GM18951 (cell line): ENCODE data around the gene ZNF746.
"Not testable (repeated sequence)": the region's sequence is repeated elsewhere in the genome, so short reads cannot be mapped to it uniquely, and the experiment has no call there.

Source experiments
- POLR2A ChIP-seq: IDR thresholded peaks from 4 replicates; pipeline ENCODE4 v1.6.1; 2011; ENCODE audit warnings: mild to moderate bottlenecking; ENCODE audit not compliant: insufficient read length, insufficient read depth; ENCODE audit errors: extremely low read depth
- in situ Hi-C: fragments of 300-500 bp; cut with MboI; formaldehyde crosslinking; loops from one replicate; pipeline ENCODE4 v1.12.0; 2022; ENCODE audit warnings: low sequenced_read_pairs, mixed read lengths, inconsistent platforms; ENCODE audit not compliant: unreplicated experiment

Gene ZNF746

DNA sequence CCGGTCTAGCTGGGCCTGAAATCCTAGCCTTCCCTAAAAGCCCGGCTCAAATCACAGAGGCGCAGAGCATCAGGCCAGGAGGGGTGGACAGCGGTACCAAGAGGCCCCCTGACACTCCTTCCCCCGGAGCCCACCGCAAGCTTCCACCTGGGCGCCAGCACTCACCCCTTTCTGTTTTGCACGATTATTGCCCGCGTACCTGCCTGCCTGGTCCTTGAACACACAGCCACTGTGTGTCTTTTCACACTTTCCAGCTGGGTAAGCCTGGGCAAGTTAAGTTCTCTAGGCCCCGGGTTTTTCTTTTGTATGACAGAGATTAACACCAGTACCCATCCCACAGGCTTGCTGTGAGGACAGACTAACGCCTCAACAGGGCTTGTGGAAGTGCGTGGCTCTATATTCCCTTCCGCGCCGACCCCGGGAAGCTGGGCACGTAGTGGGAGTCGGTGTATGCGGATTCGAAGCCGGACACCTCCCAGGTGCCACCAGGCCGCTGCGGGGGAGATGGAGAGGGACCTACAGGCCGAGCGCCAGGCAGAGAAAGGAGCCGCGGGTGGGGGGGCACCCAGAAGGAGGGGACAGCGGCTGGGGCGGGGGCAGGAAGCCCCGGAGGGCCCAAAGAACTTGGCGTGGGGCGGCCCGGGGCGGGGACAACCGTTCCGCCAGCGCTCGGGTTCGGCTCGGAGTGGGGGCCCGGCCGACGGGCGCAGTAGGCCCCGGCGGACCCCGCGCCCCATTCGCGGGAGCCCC is 792 bp downstream of the ZNF746 start:
- in situ Hi-C loops: no loop called here

DNA sequence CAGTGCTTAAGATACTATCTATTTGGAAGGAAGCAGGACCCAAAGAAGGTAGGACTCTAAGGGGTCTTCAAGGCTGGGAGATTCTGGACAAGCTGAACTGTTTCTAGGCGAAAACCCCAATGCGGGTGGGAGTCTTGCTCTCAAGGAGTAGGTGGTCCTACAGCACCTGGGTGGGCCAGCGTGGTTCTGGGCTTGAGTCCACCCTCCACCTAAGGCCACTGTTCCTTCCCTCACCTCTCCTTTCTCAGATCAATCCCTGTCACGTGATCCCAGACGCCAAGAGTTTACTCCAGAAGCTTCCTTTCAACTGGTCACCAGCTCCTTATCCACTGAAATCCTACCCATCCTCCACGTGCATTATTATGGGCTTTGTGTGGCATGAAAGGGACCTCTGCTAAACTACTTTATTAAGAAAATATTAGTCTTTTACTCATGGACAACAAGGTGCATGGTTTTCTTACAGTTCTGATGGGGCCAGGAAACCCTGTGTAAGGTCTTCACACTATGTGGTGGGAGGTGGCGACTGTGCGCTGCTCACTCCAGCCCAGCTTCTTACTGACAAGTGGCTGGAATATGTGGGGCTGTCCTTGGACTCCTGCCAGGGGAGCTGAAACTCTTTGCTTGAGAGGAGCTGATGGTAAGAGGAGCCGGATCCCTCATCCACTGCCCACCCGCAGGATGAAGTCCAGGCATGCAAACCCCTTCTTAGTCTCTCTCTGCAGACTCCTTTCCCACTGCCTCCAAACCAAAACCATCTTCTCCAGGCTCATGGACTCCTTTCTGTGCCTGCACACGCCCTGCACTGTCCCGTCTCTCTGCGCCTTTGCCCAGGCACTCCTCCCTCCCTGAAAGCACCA is 1.6 kb downstream of the ZNF746 start:
- in situ Hi-C loops: no loop called here
- no peak for TF ChIP-seq POLR2A

More for the DNA sequence above, 792 bp downstream of the ZNF746 start:
- no peak for TF ChIP-seq POLR2A

DNA sequence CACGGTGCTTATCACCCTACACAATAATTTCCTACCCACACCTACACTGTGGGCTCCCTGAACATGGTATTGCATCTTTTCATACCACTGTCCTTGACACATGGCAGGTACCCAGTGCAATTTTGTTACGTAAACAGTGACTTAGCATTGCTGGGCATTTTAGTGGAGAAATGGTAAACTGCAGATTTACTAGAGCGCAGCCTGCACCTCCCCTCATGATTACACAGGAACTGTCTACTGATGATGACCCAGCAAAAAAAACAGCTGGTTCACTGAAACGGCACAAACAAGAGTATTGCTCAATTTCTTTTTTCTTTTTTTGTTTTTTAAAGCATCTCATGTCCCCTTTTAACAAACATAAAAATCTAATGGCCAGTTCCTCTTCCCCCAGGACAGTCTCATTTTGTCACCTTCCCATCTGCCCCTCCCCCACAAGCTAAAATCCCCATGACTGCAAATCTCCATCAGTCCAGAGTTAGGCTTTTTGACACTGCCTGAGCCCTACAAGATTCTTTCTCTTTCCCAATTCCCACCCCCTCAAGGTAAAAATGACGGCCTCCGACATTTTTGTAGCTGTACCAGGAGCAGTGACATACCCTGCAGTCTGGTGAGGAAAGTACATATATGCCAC is 2.8 kb downstream of the ZNF746 start:
- no peak for TF ChIP-seq POLR2A
- in situ Hi-C loops: no loop called here

DNA sequence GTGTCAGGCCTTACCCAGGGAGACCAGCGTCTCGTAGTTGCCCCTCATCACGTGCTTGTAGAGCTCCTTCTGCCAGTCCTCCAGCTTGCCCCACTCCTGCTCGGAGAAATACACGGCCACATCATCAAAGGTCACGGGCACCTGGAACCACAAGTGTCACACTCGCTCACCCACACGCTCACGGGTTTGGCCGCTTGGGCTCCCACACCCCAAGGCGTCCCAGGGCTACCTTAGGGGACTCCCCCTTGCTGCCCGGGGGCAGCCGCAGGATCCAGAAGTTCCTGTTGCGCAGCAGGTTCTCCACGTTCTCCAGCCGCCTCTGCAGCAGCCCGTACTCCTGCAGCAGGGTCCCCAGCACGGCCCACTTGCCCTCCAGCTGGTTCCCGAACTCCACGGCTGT is 3.6 kb downstream of the ZNF746 start:
- in situ Hi-C loops: not testable (repeated sequence)

DNA sequence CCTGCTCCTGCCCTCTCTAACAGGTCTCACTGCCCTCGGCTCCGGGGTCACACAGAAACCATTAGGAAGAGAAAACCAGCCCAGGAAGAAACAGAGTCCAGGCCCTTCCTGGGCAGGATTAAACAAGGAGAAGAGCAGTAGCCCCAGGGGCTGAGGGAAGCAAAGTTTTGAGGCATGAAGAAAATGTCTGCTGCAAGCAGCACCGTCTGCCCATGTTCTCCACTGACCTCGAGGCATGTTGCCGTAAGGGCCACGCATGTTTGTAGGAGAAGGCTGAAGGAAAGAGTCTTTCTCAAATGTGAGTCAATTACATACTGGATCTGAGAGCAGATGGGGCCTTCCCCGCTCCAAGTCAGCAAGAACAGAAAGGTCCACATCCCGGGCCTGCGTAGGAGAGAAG is 4.2 kb downstream of the ZNF746 start:
- no peak for TF ChIP-seq POLR2A
- in situ Hi-C loops: no loop called here

DNA sequence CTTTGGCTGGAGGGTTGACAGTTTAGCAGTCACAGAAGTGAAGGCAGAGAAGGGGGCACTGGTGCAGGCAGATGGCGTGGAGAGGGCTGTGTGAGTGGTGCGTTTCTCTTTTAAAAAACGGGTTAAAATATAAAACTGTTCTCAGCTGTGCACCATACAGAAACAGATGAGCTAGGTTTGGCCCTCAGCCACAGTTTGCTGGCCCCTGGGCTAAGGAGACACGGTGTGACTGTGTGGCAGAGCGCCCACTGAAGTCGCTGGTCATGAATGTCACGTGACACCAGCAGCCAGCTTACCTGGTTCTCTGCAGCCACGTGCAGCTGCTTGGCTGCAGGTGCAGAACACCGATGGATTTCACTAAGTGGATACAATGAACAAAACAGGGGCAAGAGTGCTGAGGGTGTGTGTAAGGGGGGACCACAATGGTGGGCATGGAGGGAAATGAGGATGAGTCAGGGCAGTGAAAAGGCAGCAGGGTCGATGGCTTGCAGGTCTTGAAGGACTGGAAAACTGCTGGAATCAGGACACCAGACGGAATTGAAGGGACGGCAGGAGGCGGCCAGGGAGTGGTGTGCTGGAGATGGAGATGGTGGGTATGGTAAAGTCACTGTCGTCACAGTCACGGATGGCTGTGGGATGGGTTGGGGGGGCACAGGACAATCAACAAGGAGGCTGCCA is 7.4 kb downstream of the ZNF746 start:
- TF ChIP-seq POLR2A: no peak
- in situ Hi-C loops: no loop called here

DNA sequence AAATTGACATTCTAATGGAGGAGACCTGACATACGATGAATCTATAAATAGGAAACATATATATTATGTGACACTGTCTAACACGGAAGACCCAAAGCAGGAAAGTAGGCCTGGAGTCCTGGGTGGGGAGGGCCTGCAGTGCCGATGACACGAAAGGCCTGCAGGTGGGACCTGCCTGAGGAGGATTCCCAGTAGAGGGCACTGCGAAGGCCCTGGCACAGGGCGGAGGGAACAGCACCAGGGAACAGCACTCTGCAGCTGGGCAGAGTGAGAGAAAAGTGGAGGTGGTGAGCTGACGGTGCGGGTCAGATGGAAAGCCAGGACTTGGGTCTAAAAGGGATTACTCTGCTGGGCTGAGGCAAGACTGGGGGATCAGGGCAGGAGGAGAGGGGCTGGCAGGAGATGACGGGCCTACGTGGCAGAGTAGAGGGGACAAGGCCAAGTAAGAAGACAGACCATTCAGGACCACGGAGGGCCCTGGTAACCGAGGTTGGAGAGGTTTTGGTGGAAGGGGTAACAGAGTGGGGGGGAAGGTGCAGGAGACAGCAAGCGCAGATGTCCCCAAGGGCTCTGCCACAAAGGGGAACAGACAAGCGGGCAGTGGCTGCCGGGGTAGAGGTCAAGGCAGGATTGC is 8.1 kb downstream of the ZNF746 start:
- TF ChIP-seq POLR2A: no peak
- in situ Hi-C loops: no loop called here

DNA sequence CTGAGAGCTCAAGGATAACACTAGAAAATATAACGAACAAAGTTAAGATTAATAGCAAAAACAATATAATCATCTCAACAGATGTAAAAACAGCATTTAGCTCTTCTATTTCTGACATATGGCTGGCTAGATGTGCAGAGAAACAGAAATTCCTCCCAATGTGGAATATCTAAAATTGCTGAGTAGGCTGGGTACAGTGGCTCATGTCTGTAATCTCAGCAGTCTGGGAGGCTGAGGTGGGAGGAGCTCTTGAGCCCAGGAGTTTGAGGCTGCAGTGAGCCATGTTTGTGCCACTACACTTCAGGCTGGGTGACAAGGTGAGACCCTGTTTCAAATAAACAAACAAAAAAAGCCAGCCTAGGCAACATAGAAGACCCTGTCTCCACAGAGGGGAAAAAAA is 18.0 kb downstream of the ZNF746 start:
- TF ChIP-seq POLR2A: no peak
- in situ Hi-C loops: no loop called here

DNA sequence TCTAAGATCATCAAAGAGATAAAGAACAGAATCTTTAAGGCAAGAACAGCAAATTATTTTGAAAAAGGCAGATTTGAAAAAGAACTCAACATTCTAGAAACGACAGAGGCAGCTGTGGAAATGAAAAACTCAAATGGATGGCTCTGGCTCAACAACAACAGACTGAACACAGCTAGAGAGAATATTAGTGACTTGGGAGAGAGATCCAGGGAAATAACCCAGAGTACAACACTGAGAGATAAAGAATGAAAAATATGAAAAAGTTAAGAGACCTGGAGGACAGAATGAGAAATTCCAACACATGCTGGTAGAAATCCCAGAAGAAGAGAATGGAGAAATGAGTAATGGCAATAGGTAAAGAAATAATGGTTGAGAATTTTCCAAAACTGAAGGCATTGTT is 18.9 kb downstream of the ZNF746 start:
- TF ChIP-seq POLR2A: no peak
- in situ Hi-C loops: no loop called here

DNA sequence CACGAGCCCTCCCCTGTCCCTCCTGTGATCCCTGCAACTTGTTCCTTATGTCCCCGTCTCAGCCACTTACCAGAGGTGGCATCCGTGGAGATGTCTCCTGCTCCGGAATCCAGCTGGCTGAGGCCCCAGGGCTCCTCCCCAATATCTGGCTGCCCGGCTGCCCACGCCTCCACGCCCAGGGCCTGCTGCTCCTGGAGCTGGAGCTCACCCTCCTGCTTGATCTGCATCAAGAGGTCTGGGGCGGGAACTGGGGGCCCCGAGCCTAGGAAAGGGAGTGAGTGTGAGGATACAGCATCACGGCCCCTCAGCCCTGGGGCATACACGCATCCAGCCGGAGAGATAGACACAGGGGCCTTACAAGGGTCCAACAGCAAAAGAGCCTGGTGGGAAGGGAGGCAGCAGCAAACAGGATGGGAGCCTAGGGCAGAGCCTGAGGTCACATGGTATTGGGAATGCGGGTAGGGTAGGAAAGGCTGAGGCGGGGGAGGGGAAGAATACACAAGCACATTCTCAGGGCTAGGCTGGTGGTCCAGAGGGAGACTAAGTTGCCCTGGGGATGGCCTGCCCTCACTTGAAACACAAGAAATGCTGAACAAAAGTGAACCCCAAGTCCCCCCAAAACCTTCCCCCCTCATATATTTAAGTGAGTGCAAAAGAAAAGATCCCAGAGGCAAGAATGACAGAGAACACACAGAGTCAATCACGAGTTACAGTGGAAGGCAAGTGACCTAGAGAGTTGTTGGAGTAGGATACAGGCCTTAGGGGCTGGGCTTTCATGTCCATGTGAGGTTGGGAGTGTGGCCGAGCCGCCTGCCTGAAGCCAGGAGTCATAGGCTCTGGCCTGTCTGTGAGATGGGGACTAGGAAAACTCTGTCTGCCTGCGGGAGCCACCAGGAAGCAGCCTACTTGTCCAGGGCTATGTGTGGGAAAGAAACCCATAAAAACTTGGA is 19.8 kb downstream of the ZNF746 start:
- in situ Hi-C loops: no loop called here

DNA sequence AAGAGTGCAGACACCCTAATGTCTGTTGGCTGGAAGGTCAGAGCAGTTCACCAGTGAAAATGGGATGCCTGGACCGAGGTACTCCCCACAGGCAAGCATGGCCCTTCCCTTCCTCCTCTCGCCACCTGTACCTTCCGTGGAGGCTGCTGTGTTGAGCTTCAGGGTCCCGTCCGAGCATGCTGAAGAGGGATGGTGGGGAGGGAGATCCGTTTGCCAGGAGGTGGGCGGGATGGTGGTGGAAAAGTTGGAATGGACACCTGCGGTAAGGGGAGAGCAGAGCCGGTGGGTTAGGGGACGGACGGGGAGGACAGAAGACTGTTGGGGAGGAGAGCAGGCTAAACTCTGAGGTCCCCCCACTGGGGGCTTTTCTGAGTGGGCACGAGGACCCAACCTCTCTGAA is 20.8 kb downstream of the ZNF746 start:
- in situ Hi-C loops: no loop called here
- no peak for TF ChIP-seq POLR2A

More for the DNA sequence above, 19.8 kb downstream of the ZNF746 start:
- TF ChIP-seq POLR2A: no peak
